Caco-2 (cell line): ENCODE results near the gene TBX10. TPM values are rescaled to one million over a fixed set of nuclear protein-coding genes. Genes with fewer than 3 reads are reported as not detected.
A peak's percentile ranks its signal among the peaks of the same experiment; 100 is the strongest.

Experiments
- BruUV-seq: library from RNA; stranded (reverse); fragments of 400-500 nt; replicated peaks from 2 replicates; lab custom pipeline; 2021; lab: Mats Ljungman, UMichigan
- CTCF ChIA-PET: fragments of 300-600 bp; sonication (Branson Sonifier 250); formaldehyde crosslinking; loops from one replicate; lab custom pipeline; 2022; ENCODE audit warnings: antibody characterized with exemption; lab: Charles Lee
- POLR2A ChIA-PET: fragments of 300-600 bp; sonication (Branson Sonifier 250); formaldehyde crosslinking; loops from one replicate; lab custom pipeline; 2022; ENCODE audit warnings: antibody characterized with exemption; lab: Charles Lee
- DNase-seq, 2 experiments: peaks; one replicate each; pipeline versions ENCODE4 v3.0.0 to v3.0.0-alpha.2; 2020 to 2022
- H3K27me3 ChIP-seq: replicated peaks from 2 replicates; pipeline ENCODE4 v1.6.0; 2011; ENCODE audit warnings: low read length; ENCODE audit not compliant: control insufficient read depth, insufficient read depth
- H3K36me3 ChIP-seq: 2 replicates; pipeline ENCODE4 v1.5.1; 2011; ENCODE audit warnings: low read length; ENCODE audit not compliant: control insufficient read depth, insufficient read depth
- H3K4me1 ChIP-seq: fragments of 250-450 bp; sonication (Bioruptor Pico); 2 replicates; pipeline ENCODE4 v1.5.1; 2020; ENCODE audit warnings: mild to moderate bottlenecking
- H3K4me3 ChIP-seq: 2 replicates; pipeline ENCODE4 v1.5.1; 2011; ENCODE audit warnings: low read depth, mild to moderate bottlenecking, control low read depth, low read length
- H3K9me3 ChIP-seq: fragments of 250-450 bp; sonication (Bioruptor Pico); 2 replicates; pipeline ENCODE4 v1.5.1; 2020; ENCODE audit warnings: mild to moderate bottlenecking, moderate library complexity
- H3K27ac Mint-ChIP-seq: one replicate; pipeline ENCODE4 v1.8.0; 2022; ENCODE audit warnings: mixed read lengths; ENCODE audit not compliant: unreplicated experiment
- H3K27me3 Mint-ChIP-seq: one replicate; pipeline ENCODE4 v1.8.0; 2022; ENCODE audit warnings: mixed read lengths; ENCODE audit not compliant: insufficient read depth, unreplicated experiment
- H3K36me3 Mint-ChIP-seq: one replicate; pipeline ENCODE4 v1.8.0; 2022; ENCODE audit warnings: mild to moderate bottlenecking, mixed read lengths; ENCODE audit not compliant: insufficient read depth, unreplicated experiment
- H3K4me1 Mint-ChIP-seq: one replicate; pipeline ENCODE4 v1.8.0; 2022; ENCODE audit warnings: low read depth, mixed read lengths; ENCODE audit not compliant: unreplicated experiment
- H3K4me3 Mint-ChIP-seq: one replicate; pipeline ENCODE4 v1.8.0; 2022; ENCODE audit warnings: mild to moderate bottlenecking, moderate library complexity, mixed read lengths; ENCODE audit not compliant: unreplicated experiment
- H3K9me3 Mint-ChIP-seq: one replicate; pipeline ENCODE4 v1.8.0; 2022; ENCODE audit warnings: mixed read lengths; ENCODE audit not compliant: unreplicated experiment
- CTCF ChIP-seq, 2 experiments: fragments of 200-600 bp in 1 of 2; IDR thresholded peaks; 1 replicate in 1 of 2; 2 replicates in 1 of 2; pipeline versions ENCODE4 v1.5.1 to v1.8.0; 2011 to 2022; ENCODE audit warnings: antibody characterized with exemption in 1 of 2, control low read depth in 1 of 2, inconsistent platforms in 1 of 2, low read depth in 1 of 2, low read length in 1 of 2, mild to moderate bottlenecking in 1 of 2, moderate library complexity in 1 of 2; ENCODE audit not compliant: insufficient read depth in 1 of 2, severe bottlenecking in 1 of 2, unreplicated experiment in 1 of 2
- intact Hi-C: fragments of 100-400 bp; cut with micrococcal nuclease; formaldehyde crosslinking; loops from one replicate; pipeline ENCODE4 v1.10.0; 2022; ENCODE audit not compliant: unreplicated experiment
- total RNA-seq: library from RNA; stranded (reverse); gene quantifications from 2 replicates; pipeline ENCODE4 v1.2.3, GENCODE V29; 2022

TBX10 gene
- total RNA-seq, 1 experiment from 2014 or later = not detected

- CTCF ChIA-PET = interaction anchor here (0.6 to 1.9 kb wide), 11 partner anchors 9 to 126 kb away, joined by 3 to 12 read pairs (median 3); partner anchors contain the start of genes ALDH3B2, NUDT8 and TBX10
- DNase-seq = peak; percentile 74 to 80
- intact Hi-C loops = loop anchor here (1.0 kb wide), 1 partner anchor 26 kb away; no protein-coding TSS in a partner anchor
- Histone ChIP-seq H3K4me3 (no peak overlapping the region), H3K36me3 (no peaks in the 10 kb centered on the region), H3K9me3 (no peaks in the 10 kb centered on the region), H3K4me1 (no peaks in the 10 kb centered on the region), H3K27me3 (no peaks in the 10 kb centered on the region)
- TF ChIP-seq CTCF (IDR thresholded peaks at IDR 0.05; ENCODE audit: insufficient read depth in 1 of 2, low read depth in 1 of 2, low read length in 1 of 2, severe bottlenecking in 1 of 2, unreplicated experiment in 1 of 2) = peak; percentile 68 to 77
- Mint-ChIP-seq H3K4me3 (no peak overlapping the region), H3K36me3 (peaks cover 4% of the 10 kb centered on the region), H3K27ac (no peak overlapping the region), H3K9me3 (no peaks in the 10 kb centered on the region), H3K27me3 (no peaks in the 10 kb centered on the region), H3K4me1 (no peaks in the 10 kb centered on the region)
- POLR2A ChIA-PET = no interaction called here
- BruUV-seq = no TSS peak
Observed at GRCh38 chr11:67665541-67666302, 26.2 kb upstream of the TBX10 start.

- POLR2A ChIA-PET = no interaction called here
- intact Hi-C loops = loop anchor here (1.0 kb wide), 1 partner anchor 26 kb away; no protein-coding TSS in a partner anchor
- Mint-ChIP-seq H3K27ac (no peak overlapping the region), H3K36me3 (peaks cover 4% of the 10 kb centered on the region), H3K4me3 (no peak overlapping the region), H3K4me1 (no peaks in the 10 kb centered on the region), H3K9me3 (no peaks in the 10 kb centered on the region), H3K27me3 (no peaks in the 10 kb centered on the region)
- Histone ChIP-seq H3K36me3 (no peaks in the 10 kb centered on the region), H3K4me1 (no peaks in the 10 kb centered on the region), H3K9me3 (no peaks in the 10 kb centered on the region), H3K27me3 (no peaks in the 10 kb centered on the region), H3K4me3 (no peak overlapping the region)
- peak in 1 of 2 experiments; percentile 31 for DNase-seq
- CTCF ChIA-PET = interaction anchor here (0.6 to 1.6 kb wide), 8 partner anchors 9 to 127 kb away, joined by 3 to 12 read pairs (median 3); partner anchors contain the start of genes ALDH3B2 and NUDT8
- TF ChIP-seq CTCF (IDR thresholded peaks at IDR 0.05; ENCODE audit: insufficient read depth in 1 of 2, low read depth in 1 of 2, low read length in 1 of 2, severe bottlenecking in 1 of 2, unreplicated experiment in 1 of 2) = no peak
- no TSS peak for BruUV-seq
Observed at GRCh38 chr11:67664696-67665540, 25.4 kb upstream of the TBX10 start.

- intact Hi-C loops = no loop called here
- no peak for DNase-seq
- CTCF ChIA-PET = interaction anchor here (0.6 to 1.3 kb wide), 3 partner anchors 28 to 35 kb away, joined by 3 to 12 read pairs (median 3); partner anchors contain the start of gene NUDT8
- H3K4me1 ChIP-seq = no peaks in the 10 kb centered on the region
- Mint-ChIP-seq H3K4me3 (no peak overlapping the region), H3K4me1 (no peaks in the 10 kb centered on the region), H3K27ac (no peak overlapping the region), H3K27me3 (no peaks in the 10 kb centered on the region), H3K9me3 (no peaks in the 10 kb centered on the region), H3K36me3 (peaks cover 4% of the 10 kb centered on the region)
- H3K27me3 ChIP-seq = no peaks in the 10 kb centered on the region
- H3K36me3 ChIP-seq = no peaks in the 10 kb centered on the region
- H3K9me3 ChIP-seq = no peaks in the 10 kb centered on the region
- BruUV-seq = no TSS peak
- POLR2A ChIA-PET = no interaction called here
- TF ChIP-seq CTCF (IDR thresholded peaks at IDR 0.05; ENCODE audit: insufficient read depth in 1 of 2, low read depth in 1 of 2, low read length in 1 of 2, severe bottlenecking in 1 of 2, unreplicated experiment in 1 of 2) = no peak
- H3K4me3 ChIP-seq = no peak overlapping the region
Observed at GRCh38 chr11:67664213-67664585, 24.6 kb upstream of the TBX10 start.
